ENCODE measurements around the gene PLXNB2.
A peak's percentile ranks its signal among the peaks of the same experiment; 100 is the strongest.

PLXNB2 gene

GRCh38 chr22:50244420-50245213, 62.8 kb downstream of the PLXNB2 start, which contains the start of gene TUBGCP6:
TUBGCP6 (minus strand) TSS chr22:50245023; CDS start chr22:50244459, 564 bp downstream.
- FAIRE-seq (no peak), DNase-seq (ENCODE audit: insufficient read length, low spot score) (peak; percentile 86)

GRCh38 chr22:50243685-50244419, 63.6 kb downstream of the PLXNB2 start:
- no peak for FAIRE-seq
- no peak for DNase-seq (ENCODE audit: insufficient read length, low spot score)
- no peak for TF ChIP-seq POLR2A (IDR thresholded peaks at IDR 0.05; ENCODE audit: low read depth, low read length)

More at GRCh38 chr22:50244420-50245213, 62.8 kb downstream of the PLXNB2 start, which contains the start of gene TUBGCP6:
- TF ChIP-seq POLR2A (IDR thresholded peaks at IDR 0.05; ENCODE audit: low read depth, low read length) = peak; percentile 65; the same call in 1 of the 2 replicates

- TF ChIP-seq POLR2A (IDR thresholded peaks at IDR 0.05; ENCODE audit: low read depth, low read length) = no peak
- FAIRE-seq (no peak), DNase-seq (ENCODE audit: insufficient read length, low spot score) (no peak)
Measured at GRCh38 chr22:50242406-50242949, 65.0 kb downstream of the PLXNB2 start.

GRCh38 chr22:50238755-50239154, 68.7 kb downstream of the PLXNB2 start:
- DNase-seq (ENCODE audit: insufficient read length, low spot score) (no peak), FAIRE-seq (no peak)
- no peak for TF ChIP-seq POLR2A (IDR thresholded peaks at IDR 0.05; ENCODE audit: low read depth, low read length)

GRCh38 chr22:50236731-50237409, 70.6 kb downstream of the PLXNB2 start:
- DNase-seq (ENCODE audit: insufficient read length, low spot score) = no peak
- no peak for TF ChIP-seq POLR2A (IDR thresholded peaks at IDR 0.05; ENCODE audit: low read depth, low read length)
- no peak for FAIRE-seq

GRCh38 chr22:50233223-50233622, 74.2 kb downstream of the PLXNB2 start:
- FAIRE-seq (no peak), DNase-seq (ENCODE audit: insufficient read length, low spot score) (no peak)
- no peak for TF ChIP-seq POLR2A (IDR thresholded peaks at IDR 0.05; ENCODE audit: low read depth, low read length)

GRCh38 chr22:50232481-50233151, 74.8 kb downstream of the PLXNB2 start:
- no peak for FAIRE-seq
- DNase-seq (ENCODE audit: insufficient read length, low spot score) = no peak
- no peak for TF ChIP-seq POLR2A (IDR thresholded peaks at IDR 0.05; ENCODE audit: low read depth, low read length)

- no peak for FAIRE-seq
- DNase-seq (ENCODE audit: insufficient read length, low spot score) = no peak
- no peak for TF ChIP-seq POLR2A (IDR thresholded peaks at IDR 0.05; ENCODE audit: low read depth, low read length)
Measured at GRCh38 chr22:50229370-50229769, 78.1 kb downstream of the PLXNB2 start.

- no peak for FAIRE-seq
- no peak for DNase-seq (ENCODE audit: insufficient read length, low spot score)
- no peak for TF ChIP-seq POLR2A (IDR thresholded peaks at IDR 0.05; ENCODE audit: low read depth, low read length)
Measured at GRCh38 chr22:50228366-50228765, 79.1 kb downstream of the PLXNB2 start.

- DNase-seq (ENCODE audit: insufficient read length, low spot score) = no peak
- no peak for FAIRE-seq
- TF ChIP-seq POLR2A (IDR thresholded peaks at IDR 0.05; ENCODE audit: low read depth, low read length) = no peak
Measured at GRCh38 chr22:50227579-50228215, 79.7 kb downstream of the PLXNB2 start.

- FAIRE-seq (no peak), DNase-seq (ENCODE audit: insufficient read length, low spot score) (no peak)
- no peak for TF ChIP-seq POLR2A (IDR thresholded peaks at IDR 0.05; ENCODE audit: low read depth, low read length)
Measured at GRCh38 chr22:50226875-50227165, 80.6 kb downstream of the PLXNB2 start.

- TF ChIP-seq POLR2A (IDR thresholded peaks at IDR 0.05; ENCODE audit: low read depth, low read length) = no peak
- no peak for FAIRE-seq
Measured at GRCh38 chr22:50226063-50226874, 81.2 kb downstream of the PLXNB2 start.

More at GRCh38 chr22:50226063-50226874, 81.2 kb downstream of the PLXNB2 start:
- DNase-seq (ENCODE audit: insufficient read length, low spot score) = no peak
